GM23338 (cell line): ENCODE data around the gene TPSB2. TPM values are rescaled to one million over a fixed set of nuclear protein-coding genes. Genes with fewer than 3 reads are reported as not detected.
"Not testable (repeated sequence)": the region's sequence is repeated elsewhere in the genome, so short reads cannot be mapped to it uniquely, and the experiment has no call there.

Source experiments
- ATAC-seq: fragments of 200-7000 bp; cut with Tn5 transposase; 3 replicates; pipeline ENCODE4 v1.9.1; 2020
- DNase-seq: peaks from one replicate; pipeline ENCODE4 v3.0.0-alpha.2; 2015; ENCODE audit warnings: low spot score
- H2AFZ ChIP-seq: fragments of 200-600 bp; sonication (generic); 2 replicates; pipeline ENCODE4 v1.8.0; 2016; ENCODE audit warnings: antibody characterized with exemption, mild to moderate bottlenecking, moderate library complexity
- H3F3A ChIP-seq: fragments of 200-600 bp; sonication (generic); replicated peaks from 2 replicates; pipeline ENCODE4 v1.8.0; 2017; ENCODE audit warnings: antibody characterized with exemption, mixed run types, low read depth
- H3K27ac ChIP-seq: fragments of 200-600 bp; sonication (generic); 2 replicates; pipeline ENCODE4 v1.6.1; 2016; ENCODE audit warnings: low read depth
- H3K27me3 ChIP-seq: fragments of 200-600 bp; sonication (generic); 2 replicates; pipeline ENCODE4 v1.8.0; 2016; ENCODE audit warnings: mild to moderate bottlenecking, mixed run types, moderate library complexity; ENCODE audit not compliant: insufficient read depth
- H3K36me3 ChIP-seq: fragments of 200-600 bp; sonication (generic); 2 replicates; pipeline ENCODE4 v1.8.0; 2016; ENCODE audit warnings: mild to moderate bottlenecking; ENCODE audit not compliant: insufficient read depth
- H3K4me1 ChIP-seq: fragments of 200-600 bp; sonication (generic); 2 replicates; pipeline ENCODE4 v1.8.0; 2016; ENCODE audit warnings: mild to moderate bottlenecking, moderate library complexity; ENCODE audit not compliant: insufficient read depth
- H3K4me2 ChIP-seq: fragments of 200-600 bp; sonication (generic); 2 replicates; pipeline ENCODE4 v1.7.1; 2017; ENCODE audit warnings: mixed run types
- H3K4me3 ChIP-seq: fragments of 200-600 bp; sonication (generic); 2 replicates; pipeline ENCODE4 v1.6.1; 2016; ENCODE audit warnings: mixed run types
- H3K79me2 ChIP-seq: fragments of 200-600 bp; sonication (generic); replicated peaks from 2 replicates; pipeline ENCODE4 v1.8.0; 2017; ENCODE audit warnings: mild to moderate bottlenecking; ENCODE audit not compliant: insufficient read depth
- H3K9me2 ChIP-seq: fragments of 200-600 bp; sonication (generic); 2 replicates; pipeline ENCODE4 v1.8.0; 2017; ENCODE audit not compliant: insufficient read depth
- H4K20me1 ChIP-seq: fragments of 200-600 bp; sonication (generic); replicated peaks from 2 replicates; pipeline ENCODE4 v1.8.0; 2017; ENCODE audit warnings: mild to moderate bottlenecking; ENCODE audit not compliant: insufficient read depth
- H3K27ac Mint-ChIP-seq: 2 replicates; pipeline ENCODE4 v1.8.0; 2020; ENCODE audit warnings: inconsistent platforms, mild to moderate bottlenecking, moderate library complexity, mixed read lengths
- H3K27me3 Mint-ChIP-seq: 3 replicates; pipeline ENCODE4 v1.8.0; 2022; ENCODE audit warnings: low read depth, mild to moderate bottlenecking, moderate library complexity, mixed read lengths, inconsistent platforms; ENCODE audit not compliant: insufficient read depth, poor library complexity
- H3K36me3 Mint-ChIP-seq: 3 replicates; pipeline ENCODE4 v1.8.0; 2021; ENCODE audit warnings: low read depth, mild to moderate bottlenecking, inconsistent platforms, moderate library complexity, mixed read lengths
- H3K4me1 Mint-ChIP-seq: 3 replicates; pipeline ENCODE4 v1.8.0; 2020; ENCODE audit warnings: mild to moderate bottlenecking, inconsistent platforms, mixed read lengths
- H3K4me3 Mint-ChIP-seq: 3 replicates; pipeline ENCODE4 v1.8.0; 2021; ENCODE audit warnings: moderate library complexity, mild to moderate bottlenecking, inconsistent platforms, mixed read lengths
- H3K9me3 Mint-ChIP-seq: 3 replicates; pipeline ENCODE4 v1.8.0; 2020; ENCODE audit warnings: moderate library complexity, mild to moderate bottlenecking, inconsistent platforms, mixed read lengths
- CREB1 ChIP-seq: fragments of 250-450 bp; sonication (Bioruptor Pico); IDR thresholded peaks from 2 replicates; pipeline ENCODE4 v1.5.0; 2020; ENCODE audit warnings: low read depth, mild to moderate bottlenecking, moderate library complexity
- EZH2 ChIP-seq: fragments of 200-600 bp; sonication (generic); IDR thresholded peaks from one replicate; pipeline ENCODE4 v1.8.0; 2017; ENCODE audit warnings: antibody characterized with exemption, mild to moderate bottlenecking, low read depth; ENCODE audit not compliant: unreplicated experiment
- EZH2phosphoT487 ChIP-seq: fragments of 200-600 bp; sonication (generic); IDR thresholded peaks from one replicate; pipeline ENCODE4 v1.8.1; 2018; ENCODE audit warnings: antibody characterized with exemption; ENCODE audit not compliant: unreplicated experiment
- JUNB ChIP-seq: IDR thresholded peaks from one replicate; pipeline ENCODE4 v1.6.1; 2016; ENCODE audit warnings: antibody characterized with exemption; ENCODE audit not compliant: unreplicated experiment
- NANOG ChIP-seq: IDR thresholded peaks from 2 replicates; pipeline ENCODE4 v1.6.1; 2016; ENCODE audit warnings: antibody characterized with exemption, borderline replicate concordance
- POLR2AphosphoS5 ChIP-seq: IDR thresholded peaks from 2 replicates; pipeline ENCODE4 v1.6.1; 2016; ENCODE audit warnings: antibody characterized with exemption, low read depth
- STAT1 ChIP-seq: IDR thresholded peaks from one replicate; pipeline ENCODE4 v1.6.1; 2016; ENCODE audit warnings: antibody characterized with exemption; ENCODE audit not compliant: unreplicated experiment
- ZNF114 ChIP-seq: fragments of 250-450 bp; sonication (Bioruptor Pico); IDR thresholded peaks from 2 replicates; pipeline ENCODE4 v1.5.0; 2020; ENCODE audit warnings: mild to moderate bottlenecking, moderate library complexity
- polyA plus RNA-seq: library from polyadenylated mRNA; unstranded; fragments of >200 nt; fragmentation: Nextera tagmentation; extraction: Ambion mirVana; gene quantifications from 2 replicates; pipeline ENCODE4 v1.2.1, GENCODE V29; 2016
- total RNA-seq: library from RNA; depleted of rRNA; stranded (reverse); fragments of >200 nt; shearing (Covaris generic); gene quantifications from 2 replicates; pipeline ENCODE4 v1.2.3, GENCODE V29; 2014
- TF ChIP-seq, protein P1 (sequence below), 2 experiments: fragments of 200-600 bp in 1 of 2; sonication (generic) in 1 of 2; conservative IDR thresholded peaks; 2 replicates each; pipeline versions ENCODE4 v1.5.1 to v1.6.1; 2016 to 2017; ENCODE audit warnings: antibody characterized with exemption in 2 of 2, low read depth in 2 of 2, mild to moderate bottlenecking in 2 of 2, moderate library complexity in 1 of 2
- TF ChIP-seq, protein P2 (sequence below): IDR thresholded peaks from one replicate; pipeline ENCODE4 v1.6.1; 2018; ENCODE audit warnings: antibody characterized with exemption; ENCODE audit not compliant: unreplicated experiment
- TF ChIP-seq, protein P3 (sequence below): fragments of 250-450 bp; sonication (Bioruptor Pico); IDR thresholded peaks from 2 replicates; pipeline ENCODE4 v1.5.0; 2020; ENCODE audit warnings: mild to moderate bottlenecking, moderate library complexity

The TPSB2 gene
- total and polyA plus RNA-seq, 2 experiments from 2014 or later: 0.23 TPM; not detected in 1

DNA sequence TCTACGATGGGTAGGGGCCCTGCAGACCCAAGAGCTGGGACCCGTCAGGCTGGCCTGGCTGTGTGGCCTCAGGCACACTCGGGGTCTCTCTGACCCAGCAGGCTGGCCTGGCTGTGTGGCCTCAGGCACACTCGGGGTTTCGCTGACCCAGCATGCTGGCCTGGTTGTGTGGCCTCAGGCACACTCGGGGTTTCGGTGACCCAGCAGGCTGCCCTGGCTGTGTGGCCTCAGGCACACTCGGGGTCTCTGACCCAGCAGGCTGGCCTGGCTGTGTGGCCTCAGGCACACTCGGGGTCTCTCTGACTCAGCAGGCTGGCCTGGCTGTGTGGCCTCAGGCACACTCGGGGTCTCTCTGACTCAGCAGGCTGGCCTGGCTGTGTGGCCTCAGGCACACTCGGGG lies 39.2 kb downstream of the TPSB2 start:
- H4K20me1 ChIP-seq, H3F3A ChIP-seq, H3K4me2 ChIP-seq, H3K27ac Mint-ChIP-seq, H2AFZ ChIP-seq, DNase-seq, H3K9me3 Mint-ChIP-seq, H3K4me1 Mint-ChIP-seq, H3K27me3 Mint-ChIP-seq, H3K27me3 ChIP-seq, H3K9me2 ChIP-seq, H3K36me3 ChIP-seq, H3K4me3 Mint-ChIP-seq, H3K36me3 Mint-ChIP-seq, H3K27ac ChIP-seq, H3K79me2 ChIP-seq, H3K4me1 ChIP-seq, H3K4me3 ChIP-seq, ATAC-seq: not testable (repeated sequence)

DNA sequence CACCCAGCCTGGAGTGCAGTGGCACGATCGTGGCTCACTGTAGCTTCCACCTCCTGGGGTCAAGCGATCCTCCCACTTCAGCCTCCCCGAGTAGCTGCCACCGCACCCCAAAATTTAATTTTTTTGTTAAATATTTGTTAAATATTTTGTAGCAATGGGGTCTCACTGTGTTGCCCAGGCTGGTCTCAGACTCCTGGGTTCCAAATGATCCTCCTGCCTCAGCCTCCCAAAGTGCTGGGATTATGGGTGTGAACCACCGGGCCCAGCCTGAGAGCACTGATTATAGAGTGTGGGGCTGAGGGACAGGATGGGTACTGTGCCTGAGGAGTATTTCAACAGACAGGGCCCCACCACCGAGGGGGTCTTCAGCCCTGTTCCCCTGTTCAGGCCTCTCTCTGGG lies 40.5 kb downstream of the TPSB2 start:
- H3K4me2 ChIP-seq: no peak overlapping the region
- peaks cover 4% of the 10 kb centered on the region; the same call in 1 of the 2 replicates for H4K20me1 ChIP-seq
- Mint-ChIP-seq H3K4me3 (no peak overlapping the region), H3K27me3 (peaks cover 9% of the 10 kb centered on the region), H3K36me3 (no peaks in the 10 kb centered on the region), H3K9me3 (no peaks in the 10 kb centered on the region), H3K4me1 (peaks cover 3% of the 10 kb centered on the region; the same call in 1 of the 3 replicates), H3K27ac (no peak overlapping the region)
- H2AFZ ChIP-seq: no peak overlapping the region
- H3K4me3 ChIP-seq: no peak overlapping the region
- no peak overlapping the region for H3K27ac ChIP-seq
- no peaks in the 10 kb centered on the region; the same call in 1 of the 2 replicates for H3K79me2 ChIP-seq
- no peaks in the 10 kb centered on the region for H3K4me1 ChIP-seq
- H3K27me3 ChIP-seq: no peaks in the 10 kb centered on the region
- no peaks in the 10 kb centered on the region for H3F3A ChIP-seq
- no peaks in the 10 kb centered on the region for H3K36me3 ChIP-seq
- H3K9me2 ChIP-seq: no peaks in the 10 kb centered on the region
- ATAC-seq: no peak
- no peak for DNase-seq
- TF ChIP-seq POLR2AphosphoS5: no peak
- no peak for TF ChIP-seq EZH2
- no peak for TF ChIP-seq ZNF114 (CRISPR knock-in tag)
- TF ChIP-seq, protein P1, sequence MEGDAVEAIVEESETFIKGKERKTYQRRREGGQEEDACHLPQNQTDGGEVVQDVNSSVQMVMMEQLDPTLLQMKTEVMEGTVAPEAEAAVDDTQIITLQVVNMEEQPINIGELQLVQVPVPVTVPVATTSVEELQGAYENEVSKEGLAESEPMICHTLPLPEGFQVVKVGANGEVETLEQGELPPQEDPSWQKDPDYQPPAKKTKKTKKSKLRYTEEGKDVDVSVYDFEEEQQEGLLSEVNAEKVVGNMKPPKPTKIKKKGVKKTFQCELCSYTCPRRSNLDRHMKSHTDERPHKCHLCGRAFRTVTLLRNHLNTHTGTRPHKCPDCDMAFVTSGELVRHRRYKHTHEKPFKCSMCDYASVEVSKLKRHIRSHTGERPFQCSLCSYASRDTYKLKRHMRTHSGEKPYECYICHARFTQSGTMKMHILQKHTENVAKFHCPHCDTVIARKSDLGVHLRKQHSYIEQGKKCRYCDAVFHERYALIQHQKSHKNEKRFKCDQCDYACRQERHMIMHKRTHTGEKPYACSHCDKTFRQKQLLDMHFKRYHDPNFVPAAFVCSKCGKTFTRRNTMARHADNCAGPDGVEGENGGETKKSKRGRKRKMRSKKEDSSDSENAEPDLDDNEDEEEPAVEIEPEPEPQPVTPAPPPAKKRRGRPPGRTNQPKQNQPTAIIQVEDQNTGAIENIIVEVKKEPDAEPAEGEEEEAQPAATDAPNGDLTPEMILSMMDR (conservative IDR thresholded peaks at IDR 0.05; ENCODE audit: low read depth in 2 of 2): no peak
- no peak for TF ChIP-seq STAT1
- TF ChIP-seq JUNB: no peak
- TF ChIP-seq, protein P2, sequence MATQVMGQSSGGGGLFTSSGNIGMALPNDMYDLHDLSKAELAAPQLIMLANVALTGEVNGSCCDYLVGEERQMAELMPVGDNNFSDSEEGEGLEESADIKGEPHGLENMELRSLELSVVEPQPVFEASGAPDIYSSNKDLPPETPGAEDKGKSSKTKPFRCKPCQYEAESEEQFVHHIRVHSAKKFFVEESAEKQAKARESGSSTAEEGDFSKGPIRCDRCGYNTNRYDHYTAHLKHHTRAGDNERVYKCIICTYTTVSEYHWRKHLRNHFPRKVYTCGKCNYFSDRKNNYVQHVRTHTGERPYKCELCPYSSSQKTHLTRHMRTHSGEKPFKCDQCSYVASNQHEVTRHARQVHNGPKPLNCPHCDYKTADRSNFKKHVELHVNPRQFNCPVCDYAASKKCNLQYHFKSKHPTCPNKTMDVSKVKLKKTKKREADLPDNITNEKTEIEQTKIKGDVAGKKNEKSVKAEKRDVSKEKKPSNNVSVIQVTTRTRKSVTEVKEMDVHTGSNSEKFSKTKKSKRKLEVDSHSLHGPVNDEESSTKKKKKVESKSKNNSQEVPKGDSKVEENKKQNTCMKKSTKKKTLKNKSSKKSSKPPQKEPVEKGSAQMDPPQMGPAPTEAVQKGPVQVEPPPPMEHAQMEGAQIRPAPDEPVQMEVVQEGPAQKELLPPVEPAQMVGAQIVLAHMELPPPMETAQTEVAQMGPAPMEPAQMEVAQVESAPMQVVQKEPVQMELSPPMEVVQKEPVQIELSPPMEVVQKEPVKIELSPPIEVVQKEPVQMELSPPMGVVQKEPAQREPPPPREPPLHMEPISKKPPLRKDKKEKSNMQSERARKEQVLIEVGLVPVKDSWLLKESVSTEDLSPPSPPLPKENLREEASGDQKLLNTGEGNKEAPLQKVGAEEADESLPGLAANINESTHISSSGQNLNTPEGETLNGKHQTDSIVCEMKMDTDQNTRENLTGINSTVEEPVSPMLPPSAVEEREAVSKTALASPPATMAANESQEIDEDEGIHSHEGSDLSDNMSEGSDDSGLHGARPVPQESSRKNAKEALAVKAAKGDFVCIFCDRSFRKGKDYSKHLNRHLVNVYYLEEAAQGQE: no peak
- no peak for TF ChIP-seq CREB1 (CRISPR knock-in tag)
- no peak for TF ChIP-seq NANOG
- TF ChIP-seq, protein P3, sequence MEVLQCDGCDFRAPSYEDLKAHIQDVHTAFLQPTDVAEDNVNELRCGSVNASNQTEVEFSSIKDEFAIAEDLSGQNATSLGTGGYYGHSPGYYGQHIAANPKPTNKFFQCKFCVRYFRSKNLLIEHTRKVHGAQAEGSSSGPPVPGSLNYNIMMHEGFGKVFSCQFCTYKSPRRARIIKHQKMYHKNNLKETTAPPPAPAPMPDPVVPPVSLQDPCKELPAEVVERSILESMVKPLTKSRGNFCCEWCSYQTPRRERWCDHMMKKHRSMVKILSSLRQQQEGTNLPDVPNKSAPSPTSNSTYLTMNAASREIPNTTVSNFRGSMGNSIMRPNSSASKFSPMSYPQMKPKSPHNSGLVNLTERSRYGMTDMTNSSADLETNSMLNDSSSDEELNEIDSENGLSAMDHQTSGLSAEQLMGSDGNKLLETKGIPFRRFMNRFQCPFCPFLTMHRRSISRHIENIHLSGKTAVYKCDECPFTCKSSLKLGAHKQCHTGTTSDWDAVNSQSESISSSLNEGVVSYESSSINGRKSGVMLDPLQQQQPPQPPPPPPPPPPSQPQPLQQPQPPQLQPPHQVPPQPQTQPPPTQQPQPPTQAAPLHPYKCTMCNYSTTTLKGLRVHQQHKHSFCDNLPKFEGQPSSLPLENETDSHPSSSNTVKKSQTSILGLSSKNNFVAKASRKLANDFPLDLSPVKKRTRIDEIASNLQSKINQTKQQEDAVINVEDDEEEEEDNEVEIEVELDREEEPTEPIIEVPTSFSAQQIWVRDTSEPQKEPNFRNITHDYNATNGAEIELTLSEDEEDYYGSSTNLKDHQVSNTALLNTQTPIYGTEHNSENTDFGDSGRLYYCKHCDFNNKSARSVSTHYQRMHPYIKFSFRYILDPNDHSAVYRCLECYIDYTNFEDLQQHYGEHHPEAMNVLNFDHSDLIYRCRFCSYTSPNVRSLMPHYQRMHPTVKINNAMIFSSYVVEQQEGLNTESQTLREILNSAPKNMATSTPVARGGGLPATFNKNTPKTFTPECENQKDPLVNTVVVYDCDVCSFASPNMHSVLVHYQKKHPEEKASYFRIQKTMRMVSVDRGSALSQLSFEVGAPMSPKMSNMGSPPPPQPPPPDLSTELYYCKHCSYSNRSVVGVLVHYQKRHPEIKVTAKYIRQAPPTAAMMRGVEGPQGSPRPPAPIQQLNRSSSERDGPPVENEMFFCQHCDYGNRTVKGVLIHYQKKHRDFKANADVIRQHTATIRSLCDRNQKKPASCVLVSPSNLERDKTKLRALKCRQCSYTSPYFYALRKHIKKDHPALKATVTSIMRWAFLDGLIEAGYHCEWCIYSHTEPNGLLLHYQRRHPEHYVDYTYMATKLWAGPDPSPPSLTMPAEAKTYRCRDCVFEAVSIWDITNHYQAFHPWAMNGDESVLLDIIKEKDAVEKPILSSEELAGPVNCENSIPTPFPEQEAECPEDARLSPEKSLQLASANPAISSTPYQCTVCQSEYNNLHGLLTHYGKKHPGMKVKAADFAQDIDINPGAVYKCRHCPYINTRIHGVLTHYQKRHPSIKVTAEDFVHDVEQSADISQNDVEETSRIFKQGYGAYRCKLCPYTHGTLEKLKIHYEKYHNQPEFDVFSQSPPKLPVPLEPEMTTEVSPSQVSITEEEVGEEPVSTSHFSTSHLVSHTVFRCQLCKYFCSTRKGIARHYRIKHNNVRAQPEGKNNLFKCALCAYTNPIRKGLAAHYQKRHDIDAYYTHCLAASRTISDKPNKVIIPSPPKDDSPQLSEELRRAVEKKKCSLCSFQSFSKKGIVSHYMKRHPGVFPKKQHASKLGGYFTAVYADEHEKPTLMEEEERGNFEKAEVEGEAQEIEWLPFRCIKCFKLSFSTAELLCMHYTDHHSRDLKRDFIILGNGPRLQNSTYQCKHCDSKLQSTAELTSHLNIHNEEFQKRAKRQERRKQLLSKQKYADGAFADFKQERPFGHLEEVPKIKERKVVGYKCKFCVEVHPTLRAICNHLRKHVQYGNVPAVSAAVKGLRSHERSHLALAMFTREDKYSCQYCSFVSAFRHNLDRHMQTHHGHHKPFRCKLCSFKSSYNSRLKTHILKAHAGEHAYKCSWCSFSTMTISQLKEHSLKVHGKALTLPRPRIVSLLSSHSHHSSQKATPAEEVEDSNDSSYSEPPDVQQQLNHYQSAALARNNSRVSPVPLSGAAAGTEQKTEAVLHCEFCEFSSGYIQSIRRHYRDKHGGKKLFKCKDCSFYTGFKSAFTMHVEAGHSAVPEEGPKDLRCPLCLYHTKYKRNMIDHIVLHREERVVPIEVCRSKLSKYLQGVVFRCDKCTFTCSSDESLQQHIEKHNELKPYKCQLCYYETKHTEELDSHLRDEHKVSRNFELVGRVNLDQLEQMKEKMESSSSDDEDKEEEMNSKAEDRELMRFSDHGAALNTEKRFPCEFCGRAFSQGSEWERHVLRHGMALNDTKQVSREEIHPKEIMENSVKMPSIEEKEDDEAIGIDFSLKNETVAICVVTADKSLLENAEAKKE (CRISPR knock-in tag): no peak
- no peak for TF ChIP-seq EZH2phosphoT487
